ENCODE results near the gene CEP72. TPM values are rescaled to one million over a fixed set of nuclear protein-coding genes. Genes with fewer than 3 reads are reported as not detected.
"Not testable (repeated sequence)": the region's sequence is repeated elsewhere in the genome, so short reads cannot be mapped to it uniquely, and the experiment has no call there.

CEP72 gene
- total RNA-seq, 2 experiments from 2014 or later = 21.9 to 23.8 TPM

- no peak for DNase-seq
- peaks cover 11% of the 10 kb centered on the region for H3K36me3 Mint-ChIP-seq
- no peak overlapping the region for H3K4me3 Mint-ChIP-seq
- no peaks in the 10 kb centered on the region for H3K27me3 Mint-ChIP-seq
- H3K27ac Mint-ChIP-seq = no peak overlapping the region
- no peaks in the 10 kb centered on the region for H3K4me1 Mint-ChIP-seq
- no peaks in the 10 kb centered on the region for H3K9me3 Mint-ChIP-seq
Measured at GRCh38 chr5:625516-625915, 13.4 kb downstream of the CEP72 start.

DNA sequence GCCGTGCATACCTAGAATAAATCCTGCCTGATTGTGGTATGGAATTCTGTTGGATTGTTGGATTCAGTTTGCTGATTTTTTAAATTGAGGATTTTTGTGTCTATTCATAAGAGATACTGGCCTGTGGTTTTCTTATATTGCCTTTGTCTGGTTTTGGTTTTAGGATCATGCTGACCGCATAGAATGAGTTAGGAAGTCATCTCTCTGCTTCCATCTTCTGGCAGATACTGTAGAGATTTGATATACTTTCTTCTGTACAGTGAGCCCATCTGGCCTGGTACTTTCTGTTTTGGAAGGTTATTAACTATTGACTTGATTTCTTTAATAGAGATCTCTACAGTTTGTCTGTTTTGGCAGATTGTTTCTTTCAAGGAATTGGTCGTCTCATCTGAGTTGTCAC, 14.7 kb downstream of the CEP72 start:
- DNase-seq = no peak
- H3K27ac Mint-ChIP-seq = no peak overlapping the region
- no peaks in the 10 kb centered on the region for H3K4me1 Mint-ChIP-seq
- no peaks in the 10 kb centered on the region for H3K9me3 Mint-ChIP-seq
- peaks cover 10% of the 10 kb centered on the region for H3K36me3 Mint-ChIP-seq
- no peaks in the 10 kb centered on the region for H3K27me3 Mint-ChIP-seq
- H3K4me3 Mint-ChIP-seq = no peak overlapping the region

DNA sequence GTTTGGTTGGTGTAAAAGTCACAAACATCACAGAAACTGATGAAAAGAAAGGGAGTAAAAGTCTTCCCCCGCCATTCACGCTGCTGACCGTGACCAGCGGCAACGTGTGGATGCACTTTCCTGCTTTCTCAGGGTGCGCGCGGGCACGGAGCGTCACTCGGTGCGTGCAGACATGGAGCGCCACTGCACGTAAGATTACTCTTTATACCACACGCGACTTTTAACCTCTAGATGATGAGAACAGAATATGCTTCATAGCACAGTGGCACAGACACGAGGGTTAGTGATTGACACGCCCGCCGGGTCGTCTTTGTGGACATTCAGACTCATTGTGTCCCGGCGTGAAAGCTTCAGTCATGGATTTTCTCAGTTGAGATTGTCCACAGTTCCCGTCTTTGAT, 15.7 kb downstream of the CEP72 start:
- DNase-seq = no peak
- H3K36me3 Mint-ChIP-seq = peaks cover 6% of the 10 kb centered on the region
- H3K4me3 Mint-ChIP-seq = no peak overlapping the region
- H3K27ac Mint-ChIP-seq = no peak overlapping the region
- no peaks in the 10 kb centered on the region for H3K9me3 Mint-ChIP-seq
- H3K4me1 Mint-ChIP-seq = no peaks in the 10 kb centered on the region
- H3K27me3 Mint-ChIP-seq = no peaks in the 10 kb centered on the region

- DNase-seq, H3K36me3 Mint-ChIP-seq: not testable (repeated sequence)
Measured at GRCh38 chr5:628351-629205, 16.4 kb downstream of the CEP72 start.

DNA sequence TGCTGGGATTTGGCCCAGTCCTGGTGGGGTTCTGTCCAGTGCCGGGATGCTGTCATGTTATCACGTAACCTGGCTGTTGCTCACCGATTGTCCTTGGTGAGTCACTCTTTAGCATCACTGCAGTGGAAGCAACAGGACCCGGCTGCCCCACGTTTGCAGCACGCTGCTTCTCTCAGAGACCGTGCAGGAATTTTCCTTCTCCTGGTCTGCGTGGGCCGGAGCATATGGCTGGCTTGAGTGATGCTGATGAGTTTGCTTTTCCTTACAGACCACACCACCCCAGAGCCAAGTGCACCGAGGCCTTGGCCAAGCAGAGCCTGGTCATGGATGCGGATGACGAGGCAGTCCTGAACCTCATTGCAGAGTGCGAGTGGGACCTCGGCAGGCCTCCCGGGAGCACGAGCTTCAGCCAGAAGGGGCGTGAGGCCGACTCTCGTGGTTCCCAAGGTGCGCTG, 21.4 kb downstream of the CEP72 start:
- no peak for DNase-seq
- H3K27me3 Mint-ChIP-seq = no peaks in the 10 kb centered on the region

More at GRCh38 chr5:628351-629205, 16.4 kb downstream of the CEP72 start:
- not testable (repeated sequence) for H3K4me3 Mint-ChIP-seq, H3K27ac Mint-ChIP-seq, H3K9me3 Mint-ChIP-seq, H3K27me3 Mint-ChIP-seq, H3K4me1 Mint-ChIP-seq

DNA sequence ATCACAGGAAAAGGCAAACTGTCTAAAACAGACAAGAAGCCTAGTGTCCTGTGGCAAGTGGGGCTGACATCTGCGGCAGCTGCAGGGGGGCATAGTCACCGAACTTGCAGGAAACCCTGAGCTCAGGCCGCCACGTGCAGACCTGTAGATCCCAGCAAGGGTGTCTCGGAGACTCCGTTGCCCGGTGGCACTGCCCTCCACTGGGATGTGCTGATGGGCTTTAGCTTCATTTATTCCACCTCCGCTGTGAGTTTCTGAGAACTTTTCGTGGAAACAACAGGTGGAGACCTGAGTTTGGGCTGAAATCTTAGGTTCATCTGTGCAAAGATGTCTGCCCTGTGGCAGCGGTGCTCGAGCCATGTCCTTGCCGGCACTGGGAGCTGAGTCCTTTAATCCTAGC, 22.1 kb downstream of the CEP72 start:
- H3K27ac Mint-ChIP-seq = no peak overlapping the region
- H3K36me3 Mint-ChIP-seq = peaks cover 23% of the 10 kb centered on the region

More for the DNA sequence above, 21.4 kb downstream of the CEP72 start:
- H3K4me3 Mint-ChIP-seq = no peak overlapping the region
- no peak overlapping the region for H3K27ac Mint-ChIP-seq
- H3K4me1 Mint-ChIP-seq = no peaks in the 10 kb centered on the region
- no peaks in the 10 kb centered on the region for H3K9me3 Mint-ChIP-seq
- peaks cover 23% of the 10 kb centered on the region for H3K36me3 Mint-ChIP-seq

DNA sequence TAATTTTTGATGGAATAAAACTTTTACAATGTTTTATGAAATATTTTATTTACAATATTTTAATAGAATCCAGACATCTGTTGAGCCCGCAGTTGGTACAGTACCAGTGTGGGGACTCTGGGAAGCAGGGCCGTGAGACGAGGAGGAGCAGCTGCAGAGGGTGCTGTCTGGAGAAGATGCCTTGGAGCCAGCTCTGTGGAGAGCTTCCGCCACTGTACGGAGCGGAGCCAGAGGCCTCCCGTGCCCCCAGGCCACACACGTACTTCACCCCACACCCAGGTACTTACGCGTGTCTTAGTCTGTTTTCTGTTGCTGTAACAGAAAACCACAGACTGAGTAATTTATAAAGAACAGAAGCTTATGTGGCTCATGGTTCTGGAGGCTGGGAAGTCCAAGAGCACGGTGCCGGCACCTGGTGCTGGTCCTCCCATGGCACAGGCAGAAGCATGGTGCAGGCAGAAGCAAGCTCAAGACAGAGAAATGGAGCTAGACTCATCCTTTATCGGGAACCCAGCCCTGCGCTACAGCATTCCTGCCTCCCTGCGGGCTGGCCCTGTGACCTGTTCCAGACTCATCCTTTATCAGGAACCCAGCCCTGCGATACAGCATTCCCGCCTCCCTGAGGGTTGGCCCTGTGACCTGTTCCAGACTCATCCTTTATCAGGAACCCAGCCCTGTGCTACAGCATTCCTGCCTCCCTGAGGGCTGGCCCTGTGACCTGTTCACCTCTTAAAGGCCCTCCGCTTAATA, 23.3 kb downstream of the CEP72 start:
- Mint-ChIP-seq H3K9me3 (no peaks in the 10 kb centered on the region), H3K4me3 (no peak overlapping the region), H3K27ac (no peak overlapping the region), H3K4me1 (no peaks in the 10 kb centered on the region), H3K27me3 (no peaks in the 10 kb centered on the region), H3K36me3 (peaks cover 23% of the 10 kb centered on the region)
- no peak for DNase-seq

More for the DNA sequence above, 22.1 kb downstream of the CEP72 start:
- Mint-ChIP-seq H3K9me3 (no peaks in the 10 kb centered on the region), H3K27me3 (no peaks in the 10 kb centered on the region), H3K4me1 (no peaks in the 10 kb centered on the region), H3K4me3 (no peak overlapping the region)
- DNase-seq = no peak

- Mint-ChIP-seq H3K9me3 (no peaks in the 10 kb centered on the region), H3K27me3 (no peaks in the 10 kb centered on the region), H3K27ac (no peak overlapping the region), H3K36me3 (peaks cover 26% of the 10 kb centered on the region), H3K4me3 (no peak overlapping the region), H3K4me1 (no peaks in the 10 kb centered on the region)
- DNase-seq = no peak
Measured at GRCh38 chr5:636951-637350, 24.8 kb downstream of the CEP72 start.

DNA sequence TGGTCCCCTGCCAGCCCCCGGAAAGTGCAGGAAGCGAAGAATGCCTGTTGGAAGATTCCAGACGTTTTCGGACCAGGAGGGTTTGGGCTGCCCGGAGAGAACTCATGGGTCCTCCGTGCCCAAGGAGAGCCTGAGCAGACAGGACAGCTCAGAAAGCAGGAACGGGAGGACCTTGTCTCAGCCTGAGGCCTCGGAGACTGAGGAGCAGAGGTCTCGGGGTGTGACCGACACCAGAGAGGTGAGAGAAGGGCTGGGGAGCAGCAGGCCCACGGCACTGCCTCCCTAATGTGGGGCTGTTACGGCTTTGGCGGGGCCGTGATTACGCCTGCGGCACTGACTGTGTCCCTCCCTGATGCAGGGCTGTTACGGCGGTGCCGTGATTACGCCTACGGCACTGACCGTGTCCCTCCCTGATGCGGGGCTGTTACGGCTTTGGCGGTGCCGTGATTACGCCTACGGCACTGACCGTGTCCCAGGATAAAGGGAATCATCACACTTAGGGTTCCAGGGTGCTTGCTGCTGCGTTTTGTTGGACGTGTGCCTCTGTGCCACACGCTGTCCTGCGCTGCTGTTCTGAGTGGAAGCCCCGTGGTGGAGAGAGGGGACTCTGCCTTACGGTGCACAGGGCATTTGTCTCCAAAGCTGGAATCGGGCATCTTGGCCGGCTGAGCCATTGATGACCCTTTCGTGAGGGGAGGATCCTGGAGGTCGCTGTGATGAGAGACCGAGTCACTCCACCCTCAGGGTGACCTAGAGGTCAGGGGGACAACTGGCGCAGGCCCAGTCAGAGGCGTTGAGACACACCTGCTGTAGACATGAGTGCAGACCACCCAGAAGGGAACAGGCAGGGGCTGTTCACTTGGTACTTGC, 25.7 kb downstream of the CEP72 start:
- Mint-ChIP-seq H3K27ac (no peak overlapping the region), H3K27me3 (no peaks in the 10 kb centered on the region), H3K9me3 (no peaks in the 10 kb centered on the region), H3K4me1 (no peaks in the 10 kb centered on the region), H3K36me3 (peaks cover 26% of the 10 kb centered on the region), H3K4me3 (no peak overlapping the region)
- DNase-seq = no peak

GRCh38 chr5:638501-639252, 26.5 kb downstream of the CEP72 start:
- H3K4me1 Mint-ChIP-seq = no peaks in the 10 kb centered on the region
- H3K36me3 Mint-ChIP-seq = peaks cover 24% of the 10 kb centered on the region
- DNase-seq = no peak
- H3K27me3 Mint-ChIP-seq = no peaks in the 10 kb centered on the region
- no peak overlapping the region for H3K27ac Mint-ChIP-seq
- H3K4me3 Mint-ChIP-seq = no peak overlapping the region
- no peaks in the 10 kb centered on the region for H3K9me3 Mint-ChIP-seq

GRCh38 chr5:639253-639530, 27.1 kb downstream of the CEP72 start:
- no peak for DNase-seq
- no peaks in the 10 kb centered on the region for H3K27me3 Mint-ChIP-seq
- no peaks in the 10 kb centered on the region for H3K9me3 Mint-ChIP-seq
- H3K36me3 Mint-ChIP-seq = peaks cover 21% of the 10 kb centered on the region
- H3K4me3 Mint-ChIP-seq = no peak overlapping the region
- H3K27ac Mint-ChIP-seq = no peak overlapping the region
- no peaks in the 10 kb centered on the region for H3K4me1 Mint-ChIP-seq

GRCh38 chr5:639584-640213, 27.6 kb downstream of the CEP72 start:
- Mint-ChIP-seq H3K36me3 (peaks cover 16% of the 10 kb centered on the region), H3K27ac (no peak overlapping the region), H3K4me3 (no peak overlapping the region), H3K9me3 (no peaks in the 10 kb centered on the region), H3K27me3 (no peaks in the 10 kb centered on the region), H3K4me1 (no peaks in the 10 kb centered on the region)
- no peak for DNase-seq

- H3K9me3 Mint-ChIP-seq = no peaks in the 10 kb centered on the region
Measured at GRCh38 chr5:640461-641330, 28.6 kb downstream of the CEP72 start.

More at GRCh38 chr5:640461-641330, 28.6 kb downstream of the CEP72 start:
- Mint-ChIP-seq H3K27me3 (no peaks in the 10 kb centered on the region), H3K4me3 (no peak overlapping the region), H3K36me3 (peaks cover 13% of the 10 kb centered on the region), H3K27ac (no peak overlapping the region), H3K4me1 (no peaks in the 10 kb centered on the region)
- no peak for DNase-seq

All from activated naive CD8-positive, alpha-beta T cell treated with anti-CD3 and anti-CD28 coated beads for 36 hours (primary cell).